Stimulated activated CD4-positive, alpha-beta T cell treated with anti-CD3 and anti-CD28 coated beads, Interleukin-15, amount 100 ng/mL, for 24 hours (primary cell): ENCODE results near the gene TBC1D16.
A peak's percentile ranks its signal among the peaks of the same experiment; 100 is the strongest.
"Not testable (repeated sequence)": the region's sequence is repeated elsewhere in the genome, so short reads cannot be mapped to it uniquely, and the experiment has no call there.

Experiments used
- DNase-seq: peaks from one replicate; pipeline ENCODE4 v3.0.0-alpha.2; 2020

The TBC1D16 gene

DNA sequence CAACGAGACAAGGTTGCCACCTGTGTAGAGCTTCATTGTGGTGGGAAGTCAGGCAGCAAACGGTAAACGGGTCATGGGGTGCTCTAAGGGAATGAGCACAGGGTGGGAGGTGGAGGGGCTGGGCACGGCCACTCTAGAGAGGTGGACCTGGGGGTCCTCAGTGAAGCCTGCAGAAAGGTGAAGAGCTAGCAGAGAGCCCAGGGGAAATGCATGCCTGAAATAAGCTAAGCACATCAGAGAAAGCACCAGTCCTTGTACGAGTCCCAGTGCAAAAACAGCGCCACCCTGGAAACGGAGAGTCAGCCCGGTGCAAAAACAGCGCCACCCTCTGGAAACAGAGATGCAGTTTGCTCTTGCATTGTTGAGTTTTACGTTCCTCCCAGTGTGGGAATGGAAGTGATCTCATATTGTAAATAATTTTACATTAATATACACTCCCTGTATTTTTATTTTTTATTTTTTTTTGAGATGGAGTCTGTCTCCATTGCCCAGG, 65.0 kb downstream of the TBC1D16 start:
- DNase-seq = peak; percentile 16

DNA sequence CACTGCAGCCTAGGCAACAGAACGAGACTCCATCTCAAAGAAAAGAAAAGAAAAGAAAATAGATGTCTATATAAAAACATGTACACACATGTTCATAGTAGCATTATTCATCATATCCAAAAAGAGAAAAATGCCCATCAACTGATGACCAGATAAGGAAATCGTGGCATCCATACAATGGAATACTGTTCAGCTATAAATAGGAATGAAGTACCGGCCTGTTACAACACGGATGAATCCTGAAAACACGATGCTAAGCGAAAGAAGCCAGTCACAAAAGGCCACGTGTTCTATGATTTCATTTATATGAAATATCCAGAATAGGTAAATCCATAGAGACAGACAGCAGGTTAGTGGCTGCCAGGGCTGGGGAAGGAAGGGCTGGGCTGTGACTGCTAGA, 65.8 kb downstream of the TBC1D16 start:
- DNase-seq = no peak

DNA sequence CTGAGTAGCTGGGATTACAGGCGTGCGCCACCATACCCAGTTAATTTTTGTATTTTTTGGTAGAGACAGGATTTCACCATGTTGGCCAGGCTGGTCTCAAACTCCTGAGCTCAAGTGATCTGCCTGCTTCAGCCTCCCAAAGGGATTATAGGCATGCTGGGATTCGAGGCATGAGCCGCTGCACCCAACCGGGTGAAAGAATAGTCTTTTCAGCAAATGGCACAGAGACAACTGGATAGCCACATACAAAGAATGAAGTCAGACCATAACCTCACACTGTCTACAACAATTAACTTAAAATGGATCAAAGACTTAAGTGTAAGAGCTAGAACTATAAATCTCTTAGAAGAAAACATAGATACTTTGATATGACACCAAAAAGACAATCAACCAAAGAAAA, 67.6 kb downstream of the TBC1D16 start:
- no peak for DNase-seq

DNA sequence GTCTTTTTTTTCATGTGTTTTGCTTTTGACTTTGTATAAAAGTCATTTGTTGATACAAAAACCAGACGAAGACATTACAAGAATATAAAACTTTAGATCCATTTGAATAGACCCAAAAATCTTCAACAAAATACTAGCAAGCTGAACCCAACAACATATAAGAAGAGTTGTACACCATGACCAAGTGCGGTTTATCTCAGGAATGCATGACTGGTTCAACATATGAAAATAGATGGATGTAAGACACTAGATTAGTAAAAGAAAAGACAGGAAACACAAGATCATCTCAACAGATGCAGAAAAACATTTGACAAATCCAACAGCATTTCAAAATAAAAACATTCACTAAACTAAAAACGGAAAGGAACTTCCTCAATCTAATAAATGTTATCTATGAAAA, 69.0 kb downstream of the TBC1D16 start:
- no peak for DNase-seq

DNA sequence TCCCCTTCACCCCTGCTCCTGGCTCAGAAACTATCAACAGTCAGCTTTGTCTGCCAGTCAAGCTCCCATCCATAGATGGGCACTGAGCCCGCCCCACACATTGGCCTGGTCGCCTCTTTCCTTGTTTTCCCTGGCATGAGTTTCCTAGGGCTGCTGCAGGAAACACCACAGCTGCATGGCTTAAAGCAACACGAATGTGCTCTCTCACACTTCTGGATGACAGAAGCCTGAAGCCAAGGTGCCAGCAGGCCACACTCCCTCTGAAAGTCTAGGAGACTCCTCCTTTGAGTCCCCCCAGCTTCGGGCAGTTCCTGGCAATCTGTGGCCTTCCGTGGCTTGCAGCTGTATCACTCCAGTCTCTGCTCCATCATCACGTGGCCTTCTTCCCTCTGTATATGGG, 69.9 kb downstream of the TBC1D16 start:
- DNase-seq = no peak

DNA sequence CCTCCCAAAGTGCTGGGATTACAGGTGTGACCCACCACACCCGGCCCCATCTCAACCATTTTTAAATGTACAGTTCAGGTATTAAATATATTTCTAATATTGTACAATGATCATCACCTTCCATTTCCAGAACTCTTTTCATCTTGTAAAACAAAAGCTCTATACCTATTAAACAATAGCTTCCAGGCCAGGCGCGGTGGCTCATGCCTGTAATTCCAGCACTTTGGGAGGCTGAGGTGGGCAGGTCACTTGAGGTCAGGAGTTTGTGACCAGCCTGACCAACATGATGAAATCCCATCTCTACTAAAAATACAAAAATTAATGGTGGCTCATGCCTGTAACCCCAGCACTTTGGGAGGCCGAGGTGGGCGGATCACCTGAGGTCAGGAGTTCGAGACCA, 73.2 kb downstream of the TBC1D16 start:
- DNase-seq = not testable (repeated sequence)

DNA sequence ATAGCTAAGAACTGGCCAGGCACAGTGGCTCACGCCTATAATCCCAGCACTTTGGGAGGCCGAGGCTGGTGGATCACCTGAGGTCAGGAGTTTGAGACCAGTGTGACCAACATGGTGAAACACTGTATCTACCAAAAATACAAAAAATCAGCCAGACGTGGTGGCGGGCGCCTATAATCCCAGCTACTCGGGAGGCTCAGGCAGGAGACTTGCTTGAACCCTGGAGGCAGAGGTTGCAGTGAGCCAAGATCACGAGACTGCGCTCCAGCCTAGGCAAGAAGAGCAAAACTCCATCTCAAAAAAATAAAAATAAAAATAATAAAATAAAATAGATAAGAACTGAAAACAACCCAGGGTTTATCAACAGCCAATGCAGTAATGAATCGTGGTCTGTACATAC, 74.1 kb downstream of the TBC1D16 start:
- not testable (repeated sequence) for DNase-seq

DNA sequence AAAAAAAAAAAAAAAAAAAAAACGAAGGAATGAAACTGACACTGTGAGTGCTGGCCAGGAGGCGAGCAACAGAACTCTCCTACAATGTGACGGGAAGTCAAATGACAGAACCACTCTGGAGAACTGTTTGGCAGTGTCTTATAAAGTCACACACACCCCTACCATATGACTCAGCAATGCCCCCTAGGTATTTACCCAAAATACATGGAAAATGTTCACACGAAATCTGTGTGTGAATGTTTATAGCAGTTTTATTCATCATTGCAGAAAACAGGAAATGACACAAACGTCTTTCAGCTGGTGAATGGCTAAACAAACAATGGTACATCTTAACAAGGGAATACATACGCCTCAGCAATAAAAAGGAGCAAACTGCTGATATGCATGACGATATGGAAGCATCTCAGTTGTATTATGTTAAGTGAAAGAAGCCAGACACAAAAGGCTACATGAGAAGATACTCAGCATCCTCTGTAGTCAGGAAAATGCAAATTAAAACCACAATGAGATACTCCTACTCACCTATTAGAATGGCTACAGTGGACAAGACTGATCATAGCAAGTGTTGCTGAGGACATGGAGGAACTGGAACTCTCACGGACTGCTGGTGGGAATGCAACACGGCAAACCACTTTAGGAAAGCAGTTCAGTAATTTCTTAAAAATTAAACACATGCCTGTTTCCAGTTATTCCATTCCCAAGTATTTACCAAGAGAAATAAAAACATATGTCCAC, 74.7 kb downstream of the TBC1D16 start:
- DNase-seq = no peak

DNA sequence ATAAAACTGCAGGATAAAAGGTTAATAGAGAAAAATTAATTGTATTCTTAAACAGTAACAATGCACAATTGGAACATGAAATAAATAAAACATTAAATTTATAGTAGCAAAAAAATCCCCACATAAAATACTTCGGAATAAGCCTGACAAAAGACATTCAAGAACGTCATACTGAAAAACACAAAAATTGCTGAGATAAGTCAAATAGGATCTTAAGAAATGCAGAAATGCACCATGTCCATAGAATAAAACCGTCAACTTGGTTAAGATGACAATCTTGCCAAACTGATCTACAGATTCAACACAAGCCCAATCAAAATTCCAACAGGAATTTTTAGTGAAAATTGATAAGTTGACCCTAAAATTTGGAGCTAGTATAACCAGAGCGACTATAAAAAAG, 76.6 kb downstream of the TBC1D16 start:
- no peak for DNase-seq

DNA sequence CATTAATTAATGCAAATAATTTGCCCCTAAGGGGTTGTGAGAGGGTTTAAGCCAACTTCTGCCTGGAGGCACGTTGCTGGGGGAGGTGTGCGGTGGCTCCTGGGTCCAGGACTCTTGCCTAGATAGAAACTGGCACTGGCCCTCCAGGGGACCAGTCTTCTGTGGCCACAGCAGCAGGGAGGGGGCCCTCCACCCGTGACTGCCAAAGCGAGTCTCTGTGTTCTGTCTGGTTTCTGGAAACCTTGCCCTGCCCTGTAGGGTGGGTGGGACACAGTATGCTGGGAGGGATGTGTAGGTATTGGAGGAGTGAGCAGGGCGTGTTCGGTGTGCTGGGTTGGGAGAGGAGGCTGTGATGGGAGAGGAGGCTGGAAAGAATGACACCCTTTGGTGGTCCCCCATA, 78.8 kb downstream of the TBC1D16 start:
- DNase-seq = no peak

DNA sequence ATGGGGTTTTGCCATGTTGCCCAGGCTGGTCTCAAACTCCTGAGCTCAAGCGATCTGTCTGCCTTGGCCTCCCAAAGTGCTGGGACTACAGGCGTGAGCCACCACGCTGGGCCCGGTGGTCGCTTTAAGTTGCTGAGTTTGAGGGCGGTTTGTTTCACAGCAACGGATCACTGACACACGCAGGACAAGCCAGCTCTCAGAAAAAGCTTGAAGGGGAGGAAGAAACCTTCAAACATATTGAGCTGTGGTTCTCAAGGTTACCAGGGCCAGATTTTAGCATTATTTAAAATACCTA, 79.3 kb downstream of the TBC1D16 start:
- not testable (repeated sequence) for DNase-seq

DNA sequence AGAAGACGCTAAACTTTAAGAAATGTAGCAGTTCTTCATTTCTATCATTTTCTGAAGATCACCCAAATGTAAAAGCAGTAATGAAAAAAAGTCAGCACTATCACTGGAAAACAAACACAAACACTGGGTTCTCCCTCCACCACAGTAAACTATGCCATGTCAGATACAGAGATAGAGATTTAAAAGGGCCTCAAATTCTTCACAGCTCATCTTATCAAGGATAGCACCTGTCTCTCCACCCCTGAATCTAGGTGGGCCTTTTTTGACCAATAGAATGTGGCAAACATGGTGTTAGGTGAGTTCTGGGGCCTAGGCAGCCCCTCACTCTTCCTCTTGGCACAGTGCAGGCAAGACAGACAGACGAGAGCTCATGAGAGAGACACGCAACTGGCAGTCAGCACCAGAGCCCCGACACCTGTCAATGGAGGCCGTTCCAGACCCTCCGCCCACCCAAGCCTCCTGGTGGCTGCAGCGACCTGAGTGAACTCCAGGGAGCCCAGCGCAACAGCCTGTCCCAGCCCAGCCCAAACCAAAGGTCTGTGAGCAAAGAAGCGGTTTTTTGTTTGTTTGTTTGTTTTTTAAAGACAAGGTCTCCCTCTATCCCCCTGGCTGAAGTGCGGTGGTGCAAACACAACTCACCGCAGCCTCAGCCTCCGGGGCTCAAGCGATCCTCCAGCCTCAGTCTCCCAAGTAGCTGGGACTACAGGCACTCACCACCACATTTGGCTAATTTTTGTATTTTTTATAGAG, 79.8 kb downstream of the TBC1D16 start:
- no peak for DNase-seq

DNA sequence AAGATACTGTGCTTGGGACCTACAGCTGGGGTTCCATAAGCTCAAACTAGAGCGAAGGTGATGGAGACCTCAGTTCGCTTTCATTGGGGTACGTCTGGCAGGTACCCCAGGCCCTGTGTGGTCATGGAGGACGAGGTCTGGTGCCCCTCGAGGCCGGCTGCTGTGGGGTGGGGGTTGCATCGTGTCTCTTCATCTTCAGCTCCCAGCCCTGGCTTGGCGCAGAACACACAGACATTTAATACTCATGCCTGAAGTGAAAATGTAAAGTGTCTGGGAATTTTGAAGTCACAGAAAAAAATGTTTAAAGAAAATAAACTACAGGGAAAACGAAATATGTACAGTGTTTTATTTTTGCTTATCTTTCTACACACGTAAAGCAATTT, 80.5 kb downstream of the TBC1D16 start:
- DNase-seq = no peak

DNA sequence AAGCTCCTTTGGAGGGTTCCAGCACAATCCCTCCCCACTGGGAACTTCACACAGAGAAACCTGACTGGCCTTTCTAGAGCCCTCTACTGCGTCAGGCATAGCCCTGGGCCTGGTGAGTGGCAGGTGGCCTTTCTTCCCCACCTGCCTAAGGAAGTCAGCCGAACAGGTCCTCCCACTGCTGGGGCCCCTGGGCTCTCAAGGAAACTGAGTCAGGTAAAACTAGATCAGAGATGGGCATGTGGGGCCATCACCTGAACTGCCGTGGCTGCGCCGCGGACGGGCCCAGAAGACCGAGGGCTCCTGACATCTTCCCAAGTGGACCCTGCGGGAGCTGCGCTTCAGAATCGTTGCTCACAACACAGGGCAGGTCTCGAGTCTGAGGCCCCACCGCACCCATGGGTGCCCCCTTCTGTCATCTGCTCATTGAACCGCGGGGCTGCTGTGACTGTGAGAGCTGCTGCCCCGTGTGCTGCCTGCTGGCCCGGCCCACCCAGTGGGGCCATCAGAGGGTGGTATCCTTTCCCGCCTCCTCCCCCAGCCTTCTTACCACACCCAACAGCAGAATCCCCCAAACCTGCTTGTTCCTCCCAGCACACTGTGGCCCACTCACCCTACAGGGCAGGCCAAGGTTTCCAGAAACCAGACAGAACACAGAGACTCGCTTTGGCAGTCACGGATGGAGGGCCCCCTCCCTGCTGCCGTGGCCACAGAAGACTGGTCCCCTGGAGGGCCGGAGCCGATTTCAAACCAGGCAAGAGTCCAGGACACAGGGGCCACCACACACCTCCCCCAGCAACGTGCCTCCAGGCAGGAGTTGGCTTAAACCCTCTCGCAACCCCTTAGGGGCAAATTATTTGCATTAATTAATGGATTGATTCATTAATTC, 81.1 kb downstream of the TBC1D16 start:
- no peak for DNase-seq

DNA sequence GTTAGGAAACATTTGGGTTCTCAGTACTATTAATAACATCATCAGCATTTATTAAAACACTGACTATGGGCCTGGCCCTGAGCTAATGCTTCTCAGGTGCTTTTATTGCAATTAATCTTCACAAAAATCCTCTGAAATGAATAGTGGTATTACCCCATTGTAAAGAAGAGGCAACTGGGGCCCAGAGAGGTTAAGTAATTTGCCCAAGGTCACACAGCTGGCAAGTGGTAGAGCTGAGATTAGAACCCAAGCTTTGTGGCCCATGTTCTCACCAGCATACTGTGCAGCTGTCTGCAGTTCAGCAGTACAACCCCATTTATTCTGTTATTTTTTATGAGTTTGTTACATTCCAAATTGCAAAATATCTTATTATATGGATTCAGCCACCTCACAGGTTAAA, 82.3 kb downstream of the TBC1D16 start:
- DNase-seq = no peak

DNA sequence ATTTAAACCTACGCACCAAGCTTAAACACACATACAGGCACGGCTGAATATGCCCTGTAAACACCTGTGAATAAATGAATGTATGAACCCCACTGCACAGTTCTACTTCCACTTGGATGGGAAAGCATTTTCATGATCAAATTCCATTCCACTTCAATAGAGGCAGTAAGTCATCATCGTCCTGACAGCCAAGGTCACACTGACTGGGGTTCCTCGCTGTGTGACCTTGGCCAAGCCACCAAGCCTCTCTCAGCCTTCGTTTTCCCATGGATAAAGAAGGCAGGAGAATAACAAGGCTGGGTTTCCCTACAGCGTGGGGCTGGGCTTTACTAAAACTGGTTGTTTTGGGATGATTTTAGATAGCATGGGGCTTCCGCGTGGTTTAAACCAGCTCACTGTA, 82.8 kb downstream of the TBC1D16 start:
- DNase-seq = no peak

DNA sequence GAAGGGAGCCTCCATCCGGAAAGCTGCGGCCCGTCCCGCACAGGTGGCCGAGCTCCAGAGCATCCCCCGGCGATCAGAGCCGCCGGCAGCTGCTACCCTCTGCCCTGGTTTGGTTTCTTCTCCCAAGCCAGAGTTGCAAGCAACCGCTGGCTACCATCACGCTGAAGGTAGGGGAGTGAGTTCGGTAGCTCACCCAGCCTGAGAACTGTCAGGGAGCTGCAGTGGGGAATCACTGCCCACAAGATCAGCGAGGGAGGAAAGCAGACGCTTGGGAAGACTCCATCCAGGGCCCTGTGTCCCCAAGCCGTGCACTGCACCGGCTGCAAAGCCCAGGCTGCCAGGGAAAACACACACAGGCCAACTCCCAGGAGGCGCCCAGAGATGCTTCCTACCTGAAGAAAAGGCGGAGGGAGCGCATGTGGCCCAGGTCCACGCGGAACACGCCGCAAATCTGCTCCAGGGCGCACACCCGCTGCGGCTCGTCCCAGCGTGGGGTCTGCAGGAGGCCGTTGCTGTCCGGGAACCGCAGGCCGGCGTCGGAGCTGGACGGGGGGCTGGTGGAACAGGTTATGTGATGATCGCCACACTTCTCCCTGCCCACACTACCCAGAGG, 83.3 kb downstream of the TBC1D16 start:
- no peak for DNase-seq

DNA sequence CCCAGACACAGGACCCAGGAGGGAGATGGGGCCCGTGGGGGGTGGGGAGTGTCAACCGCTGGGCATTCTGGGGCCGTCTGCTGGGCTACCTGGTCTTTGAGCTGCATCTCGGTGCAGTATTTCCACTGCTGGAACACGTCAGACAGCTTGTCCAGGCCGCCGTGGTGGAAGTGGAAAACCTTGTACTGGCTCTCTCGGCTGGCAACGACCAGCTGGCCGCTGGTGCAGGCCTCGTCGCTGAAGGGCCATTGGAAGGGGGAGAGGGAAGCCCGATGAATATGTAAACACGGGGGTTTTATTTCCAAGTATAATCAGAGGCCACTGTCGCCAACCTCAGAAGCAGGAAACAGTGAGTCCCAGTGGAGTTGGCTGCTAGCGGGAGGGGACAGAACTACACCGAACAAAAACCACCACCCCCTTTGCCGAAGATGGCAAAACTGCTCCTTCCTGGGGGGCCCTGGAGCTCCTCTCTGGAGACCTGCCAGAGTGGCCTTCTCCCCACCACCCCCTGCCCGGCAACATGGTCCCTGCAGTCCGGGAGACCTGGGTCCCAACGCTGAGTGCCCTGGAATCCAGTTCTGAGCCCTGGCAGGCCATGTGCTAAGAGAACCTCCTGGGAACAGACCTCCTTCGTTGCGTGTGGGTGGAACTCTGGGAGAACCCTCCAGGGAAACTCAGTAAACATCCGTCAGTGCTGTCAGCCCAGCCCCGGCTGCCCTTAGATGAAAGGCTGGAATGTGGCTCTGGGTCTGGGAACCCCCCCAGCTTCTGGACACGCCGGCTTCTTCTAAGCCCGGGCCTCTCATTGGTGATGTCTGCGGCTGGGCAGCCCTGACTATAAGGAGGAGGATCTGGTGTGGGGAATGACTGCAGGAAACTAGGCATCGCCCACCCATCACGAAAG, 84.1 kb downstream of the TBC1D16 start:
- DNase-seq = no peak

DNA sequence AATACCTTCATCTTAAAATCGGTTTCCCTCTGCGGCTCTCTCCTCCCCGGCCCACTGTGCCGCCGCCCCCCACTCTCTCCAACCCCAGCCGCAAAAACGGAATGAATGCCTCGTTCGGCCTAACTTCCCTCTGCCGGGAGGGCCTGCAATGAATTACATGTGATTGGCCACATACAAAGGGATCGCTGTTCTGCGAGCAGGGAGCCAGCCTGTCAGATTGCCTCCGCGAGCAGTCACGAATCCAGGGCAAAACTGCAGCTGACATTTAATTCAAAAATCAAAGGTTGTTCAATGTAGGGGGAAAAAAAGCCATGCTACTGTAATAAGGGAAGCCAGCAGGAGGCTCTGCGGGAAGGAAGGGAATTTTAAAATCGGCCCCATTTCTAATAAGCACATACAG, 84.9 kb downstream of the TBC1D16 start:
- no peak for DNase-seq

DNA sequence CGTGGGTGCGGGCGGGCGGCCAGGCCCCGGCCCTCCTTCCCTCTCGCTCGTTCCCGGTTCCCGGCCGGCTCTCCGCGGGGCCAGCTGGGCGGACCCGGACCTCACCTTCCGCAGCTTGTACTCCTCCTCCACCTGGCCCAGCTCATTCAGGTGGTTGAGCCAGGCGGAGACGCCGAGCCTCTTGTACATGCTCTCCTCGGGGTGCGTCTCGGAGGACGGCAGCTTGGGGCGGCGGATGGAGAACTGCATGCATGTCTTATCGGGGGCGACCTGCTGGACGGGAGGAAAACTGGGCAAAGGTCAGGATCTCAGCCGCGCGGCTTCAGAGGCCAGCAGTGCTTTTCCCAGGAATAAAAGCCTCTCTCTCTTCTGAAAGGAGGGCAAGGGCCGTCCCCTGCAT, 85.4 kb downstream of the TBC1D16 start:
- no peak for DNase-seq

DNA sequence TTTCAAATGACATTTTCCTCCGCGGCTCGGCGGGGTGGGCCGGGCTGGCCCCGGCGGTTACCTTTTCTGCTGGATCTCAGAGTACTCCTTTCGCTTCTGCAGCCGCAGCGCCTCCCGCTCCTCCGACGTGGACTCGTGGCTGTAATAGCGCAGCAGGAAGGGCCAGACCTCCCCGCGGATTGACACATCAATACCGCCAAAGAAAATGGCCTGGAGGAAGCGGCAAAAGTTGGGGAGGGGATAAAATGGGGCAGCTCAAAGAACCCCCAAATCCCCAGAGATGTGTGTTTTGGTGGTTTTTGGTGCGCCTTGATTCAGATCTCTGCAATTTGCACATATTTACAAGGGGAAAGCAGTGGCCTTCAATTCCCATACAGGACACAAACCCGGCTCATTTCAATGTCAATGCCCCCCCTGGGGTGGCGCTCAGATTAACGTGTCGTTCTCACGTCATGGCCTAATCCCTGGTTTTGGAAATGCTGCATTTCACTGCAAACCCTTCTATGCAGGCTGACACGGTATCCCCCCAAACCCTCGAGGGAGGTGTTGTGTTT, 85.9 kb downstream of the TBC1D16 start:
- no peak for DNase-seq
